ENCODE measurements around the gene CIDEA. TPM values are rescaled to one million over a fixed set of nuclear protein-coding genes. Genes with fewer than 3 reads are reported as not detected.
"Not testable (repeated sequence)": the region's sequence is repeated elsewhere in the genome, so short reads cannot be mapped to it uniquely, and the experiment has no call there.

The CIDEA gene
- total RNA-seq, 1 donor from 2014 or later, result not detected

- DNase-seq (ENCODE audit: low spot score), result no peak
- H3K4me3 Mint-ChIP-seq (ENCODE audit: low read depth), result no peak overlapping the region
- H3K9me3 Mint-ChIP-seq, result peaks cover 6% of the 10 kb centered on the region
- peaks cover 11% of the 10 kb centered on the region for H3K4me1 Mint-ChIP-seq (ENCODE audit: low read depth)
- peaks cover 2% of the 10 kb centered on the region for H3K27me3 Mint-ChIP-seq (ENCODE audit: low read depth)
- H3K36me3 Mint-ChIP-seq (ENCODE audit: low read depth), result no peaks in the 10 kb centered on the region
- H3K27ac Mint-ChIP-seq, result no peak overlapping the region
- intact Hi-C loops (cut with micrococcal nuclease), result no loop called here
Observed at GRCh38 chr18:12231040-12231882, 22.9 kb upstream of the CIDEA start.

GRCh38 chr18:12231986-12232385 is 22.2 kb upstream of the CIDEA start:
- Mint-ChIP-seq H3K4me1 (ENCODE audit: low read depth) (peaks cover 10% of the 10 kb centered on the region), H3K36me3 (ENCODE audit: low read depth) (no peaks in the 10 kb centered on the region), H3K27ac (no peak overlapping the region), H3K9me3 (peaks cover 6% of the 10 kb centered on the region), H3K4me3 (ENCODE audit: low read depth) (no peak overlapping the region), H3K27me3 (ENCODE audit: low read depth) (peaks cover 2% of the 10 kb centered on the region)
- intact Hi-C loops (cut with micrococcal nuclease), result no loop called here
- DNase-seq (ENCODE audit: low spot score), result no peak

- peaks cover 3% of the 10 kb centered on the region for H3K27me3 Mint-ChIP-seq (ENCODE audit: low read depth)
- intact Hi-C loops (cut with micrococcal nuclease), result no loop called here
Observed at GRCh38 chr18:12233378-12233777, 20.8 kb upstream of the CIDEA start.

GRCh38 chr18:12234451-12235190 is 19.5 kb upstream of the CIDEA start:
- DNase-seq (ENCODE audit: low spot score), result no peak
- H3K36me3 Mint-ChIP-seq (ENCODE audit: low read depth), result no peaks in the 10 kb centered on the region
- H3K9me3 Mint-ChIP-seq, result peaks cover 6% of the 10 kb centered on the region
- no peak overlapping the region for H3K27ac Mint-ChIP-seq
- H3K4me1 Mint-ChIP-seq (ENCODE audit: low read depth), result peaks cover 14% of the 10 kb centered on the region
- intact Hi-C loops (cut with micrococcal nuclease), result no loop called here
- H3K4me3 Mint-ChIP-seq (ENCODE audit: low read depth), result no peak overlapping the region
- H3K27me3 Mint-ChIP-seq (ENCODE audit: low read depth), result peaks cover 12% of the 10 kb centered on the region

More at GRCh38 chr18:12233378-12233777, 20.8 kb upstream of the CIDEA start:
- peaks cover 12% of the 10 kb centered on the region for H3K4me1 Mint-ChIP-seq (ENCODE audit: low read depth)
- no peak for DNase-seq (ENCODE audit: low spot score)
- H3K36me3 Mint-ChIP-seq (ENCODE audit: low read depth), result no peaks in the 10 kb centered on the region
- H3K27ac Mint-ChIP-seq, result peak overlapping the region; percentile 39
- H3K9me3 Mint-ChIP-seq, result peaks cover 6% of the 10 kb centered on the region
- H3K4me3 Mint-ChIP-seq (ENCODE audit: low read depth), result no peak overlapping the region

GRCh38 chr18:12236141-12236540 is 18.0 kb upstream of the CIDEA start:
- Mint-ChIP-seq H3K27ac (no peak overlapping the region), H3K9me3 (no peaks in the 10 kb centered on the region), H3K4me1 (ENCODE audit: low read depth) (peaks cover 14% of the 10 kb centered on the region), H3K4me3 (ENCODE audit: low read depth) (no peak overlapping the region), H3K27me3 (ENCODE audit: low read depth) (peaks cover 24% of the 10 kb centered on the region), H3K36me3 (ENCODE audit: low read depth) (no peaks in the 10 kb centered on the region)
- DNase-seq (ENCODE audit: low spot score), result no peak
- intact Hi-C loops (cut with micrococcal nuclease), result no loop called here

GRCh38 chr18:12236934-12237832 is 17.0 kb upstream of the CIDEA start:
- Mint-ChIP-seq H3K9me3 (no peaks in the 10 kb centered on the region), H3K27me3 (ENCODE audit: low read depth) (peaks cover 32% of the 10 kb centered on the region), H3K4me1 (ENCODE audit: low read depth) (peaks cover 14% of the 10 kb centered on the region), H3K4me3 (ENCODE audit: low read depth) (no peak overlapping the region), H3K36me3 (ENCODE audit: low read depth) (no peaks in the 10 kb centered on the region), H3K27ac (no peak overlapping the region)
- intact Hi-C loops (cut with micrococcal nuclease), result loop anchor here (1.0 kb wide), 1 partner anchor 145 kb away; no protein-coding TSS in a partner anchor
- peak; percentile 65 for DNase-seq (ENCODE audit: low spot score)

- Mint-ChIP-seq H3K4me3 (ENCODE audit: low read depth) (no peak overlapping the region), H3K36me3 (ENCODE audit: low read depth) (no peaks in the 10 kb centered on the region), H3K9me3 (no peaks in the 10 kb centered on the region), H3K27ac (no peak overlapping the region), H3K27me3 (ENCODE audit: low read depth) (peaks cover 38% of the 10 kb centered on the region), H3K4me1 (ENCODE audit: low read depth) (peaks cover 7% of the 10 kb centered on the region)
- DNase-seq (ENCODE audit: low spot score), result no peak
- intact Hi-C loops (cut with micrococcal nuclease), result no loop called here
Observed at GRCh38 chr18:12238826-12239225, 15.3 kb upstream of the CIDEA start.

GRCh38 chr18:12239431-12239830 is 14.7 kb upstream of the CIDEA start:
- peaks cover 39% of the 10 kb centered on the region for H3K27me3 Mint-ChIP-seq (ENCODE audit: low read depth)
- no peaks in the 10 kb centered on the region for H3K9me3 Mint-ChIP-seq
- intact Hi-C loops (cut with micrococcal nuclease), result no loop called here
- H3K4me3 Mint-ChIP-seq (ENCODE audit: low read depth), result no peak overlapping the region
- no peaks in the 10 kb centered on the region for H3K36me3 Mint-ChIP-seq (ENCODE audit: low read depth)
- no peak for DNase-seq (ENCODE audit: low spot score)
- no peak overlapping the region for H3K27ac Mint-ChIP-seq
- H3K4me1 Mint-ChIP-seq (ENCODE audit: low read depth), result peaks cover 7% of the 10 kb centered on the region

GRCh38 chr18:12242658-12243260 is 11.4 kb upstream of the CIDEA start:
- Mint-ChIP-seq H3K27ac (no peak overlapping the region), H3K4me3 (ENCODE audit: low read depth) (no peak overlapping the region), H3K9me3 (no peaks in the 10 kb centered on the region), H3K27me3 (ENCODE audit: low read depth) (peaks cover 53% of the 10 kb centered on the region), H3K36me3 (ENCODE audit: low read depth) (no peaks in the 10 kb centered on the region), H3K4me1 (ENCODE audit: low read depth) (peaks cover 2% of the 10 kb centered on the region)
- no peak for DNase-seq (ENCODE audit: low spot score)
- intact Hi-C loops (cut with micrococcal nuclease), result no loop called here

- H3K27ac Mint-ChIP-seq; H3K36me3 Mint-ChIP-seq (ENCODE audit: low read depth); intact Hi-C loops (cut with micrococcal nuclease); H3K4me3 Mint-ChIP-seq (ENCODE audit: low read depth); DNase-seq (ENCODE audit: low spot score); H3K4me1 Mint-ChIP-seq (ENCODE audit: low read depth); H3K9me3 Mint-ChIP-seq: not testable (repeated sequence)
- peaks cover 53% of the 10 kb centered on the region for H3K27me3 Mint-ChIP-seq (ENCODE audit: low read depth)
Observed at GRCh38 chr18:12243272-12243671, 10.9 kb upstream of the CIDEA start.

GRCh38 chr18:12245793-12246135 is 8.4 kb upstream of the CIDEA start:
- Mint-ChIP-seq H3K27me3 (ENCODE audit: low read depth) (peaks cover 49% of the 10 kb centered on the region), H3K36me3 (ENCODE audit: low read depth) (no peaks in the 10 kb centered on the region), H3K9me3 (no peaks in the 10 kb centered on the region), H3K27ac (no peak overlapping the region), H3K4me1 (ENCODE audit: low read depth) (no peaks in the 10 kb centered on the region), H3K4me3 (ENCODE audit: low read depth) (no peak overlapping the region)
- DNase-seq (ENCODE audit: low spot score), result no peak
- intact Hi-C loops (cut with micrococcal nuclease), result no loop called here

Measured in activated T-helper 2 cell treated with anti-CD3 and anti-CD28 coated beads, Interferon-gamma antibody, Interleukin-2, Interleukin-4, amounts not matched to agents 10 μg/mL and 5 μg/mL and 100 μg/mL, durations not matched to agents 14 hours and 24 hours and 36 hours (primary cell).